GM12878 (cell line): ENCODE data around the gene DGKK. TPM values are rescaled to one million over a fixed set of nuclear protein-coding genes. Genes with fewer than 3 reads are reported as not detected.

ENCODE experiments used
- ATAC-seq: fragments of 200-7000 bp; cut with Tn5 transposase; 3 replicates; pipeline ENCODE4 v1.9.1; 2020; ENCODE audit warnings: mild to moderate bottlenecking, moderate library complexity
- BruUV-seq: library from RNA; stranded (reverse); fragments of 400-500 nt; replicated peaks from 2 replicates; lab custom pipeline; 2021; lab: Mats Ljungman, UMichigan
- CTCF ChIA-PET: fragments of 300-600 bp; sonication (Branson Sonifier 250); formaldehyde crosslinking; extraction: SDS; loops from one replicate; lab custom pipeline; 2021; ENCODE audit warnings: inconsistent platforms; lab: Yijun Ruan, JAX
- POLR2A ChIA-PET: fragments of 350-600 bp; formaldehyde crosslinking; extraction: SDS; loops from one replicate; lab custom pipeline; 2021; ENCODE audit warnings: inconsistent platforms; lab: Charles Lee
- RAD21 ChIA-PET: fragments of 300-600 bp; sonication (Branson Sonifier 250); formaldehyde crosslinking; loops from one replicate; lab custom pipeline; 2023; ENCODE audit warnings: antibody characterized with exemption; ENCODE audit not compliant: unreplicated experiment; lab: Charles Lee
- SMC1A ChIA-PET: fragments of 300-600 bp; sonication (Branson Sonifier 250); formaldehyde crosslinking; loops from one replicate; lab custom pipeline; 2023; ENCODE audit not compliant: unreplicated experiment, uncharacterized antibody; lab: Charles Lee
- DNase-seq: peaks from one replicate; pipeline ENCODE4 v3.0.0-alpha.2; 2011; ENCODE audit warnings: low read depth, low spot score
- FAIRE-seq: peaks from 3 replicates; lab custom pipeline; 2011; peaks lifted over from hg19 to GRCh38; lab: Jason Lieb, UNC
- H2AFZ ChIP-seq: 2 replicates; pipeline ENCODE4 v1.6.0; 2011; ENCODE audit warnings: low read depth, low read length, control low read depth; ENCODE audit not compliant: control insufficient read depth
- H3K27ac ChIP-seq: 2 replicates; pipeline ENCODE4 v1.5.1; 2011; ENCODE audit warnings: control low read depth; ENCODE audit not compliant: control insufficient read depth, insufficient read depth
- H3K27me3 ChIP-seq, 2 experiments: replicated peaks in 1 of 2; 2 replicates each; pipeline versions ENCODE4 v1.6.0 to v1.6.1; 2011; ENCODE audit warnings: low read length in 1 of 2; ENCODE audit not compliant: control insufficient read depth in 2 of 2, insufficient read depth in 2 of 2
- H3K36me3 ChIP-seq, 2 experiments: 2 replicates each; pipeline ENCODE4 v1.5.1; 2011; ENCODE audit warnings: low read length in 1 of 2; ENCODE audit not compliant: control insufficient read depth in 2 of 2, insufficient read depth in 2 of 2
- H3K4me1 ChIP-seq: 2 replicates; pipeline ENCODE4 v1.6.1; 2011; ENCODE audit warnings: mild to moderate bottlenecking, low read length, moderate library complexity, mixed read lengths; ENCODE audit not compliant: control insufficient read depth, insufficient read depth
- H3K4me2 ChIP-seq: 2 replicates; pipeline ENCODE4 v1.6.0; 2011; ENCODE audit warnings: control low read depth; ENCODE audit not compliant: control insufficient read depth, insufficient read depth
- H3K4me3 ChIP-seq: fragments of 200-600 bp; sonication (generic); 2 replicates; pipeline ENCODE4 v1.5.1; 2016
- H3K79me2 ChIP-seq: 2 replicates; pipeline ENCODE4 v1.6.0; 2011; ENCODE audit warnings: low read length; ENCODE audit not compliant: control insufficient read depth, insufficient read depth
- H3K9ac ChIP-seq: 2 replicates; pipeline ENCODE4 v1.8.0; 2011; ENCODE audit warnings: low read length, control low read depth, mixed read lengths; ENCODE audit not compliant: control insufficient read depth, insufficient read depth
- H3K9me3 ChIP-seq: replicated peaks from 3 replicates; pipeline ENCODE4 v1.5.1; 2011; ENCODE audit warnings: mild to moderate bottlenecking, low read length; ENCODE audit not compliant: control insufficient read depth, insufficient read depth
- H4K20me1 ChIP-seq: 2 replicates; pipeline ENCODE4 v1.6.0; 2011; ENCODE audit not compliant: control insufficient read depth, insufficient read depth
- CHD1 ChIP-seq: IDR thresholded peaks from 2 replicates; pipeline ENCODE4 v1.6.1; 2012; ENCODE audit warnings: low read depth, low read length, improper control_type of control experiment
- CREM ChIP-seq: IDR thresholded peaks from 2 replicates; pipeline ENCODE4 v1.6.1; 2014; ENCODE audit warnings: antibody characterized with exemption, low read depth
- EGR1 ChIP-seq, 2 experiments: IDR thresholded peaks; 1 replicate in 1 of 2; 2 replicates in 1 of 2; pipeline ENCODE4 v1.6.1; 2011 to 2012; ENCODE audit warnings: low read depth in 2 of 2, low read length in 2 of 2, borderline replicate concordance in 1 of 2, mild to moderate bottlenecking in 1 of 2, moderate library complexity in 1 of 2
- FOXM1 ChIP-seq: IDR thresholded peaks from 2 replicates; pipeline ENCODE4 v1.6.1; 2012; ENCODE audit warnings: low read depth, mild to moderate bottlenecking, inconsistent platforms, low read length, moderate library complexity
- SP1 ChIP-seq: IDR thresholded peaks from one replicate; pipeline ENCODE4 v1.6.1; 2011; ENCODE audit warnings: low read depth, low read length
- SPI1 ChIP-seq: IDR thresholded peaks from 2 replicates; pipeline ENCODE4 v1.6.1; 2011; ENCODE audit warnings: low read depth, mild to moderate bottlenecking, low read length, moderate library complexity, borderline replicate concordance; ENCODE audit not compliant: insufficient read depth
- STAT1 ChIP-seq: fragments of 450-650 bp; conservative IDR thresholded peaks from 2 replicates; pipeline ENCODE4 v1.6.1; 2014; ENCODE audit warnings: antibody characterized with exemption, mild to moderate bottlenecking
- SUZ12 ChIP-seq: fragments of 200-600 bp; sonication (generic); IDR thresholded peaks from one replicate; pipeline ENCODE4 v1.6.1; 2018; ENCODE audit warnings: antibody characterized with exemption, mild to moderate bottlenecking; ENCODE audit not compliant: unreplicated experiment
- ZNF207 ChIP-seq: fragments of 450-650 bp; IDR thresholded peaks from 2 replicates; pipeline ENCODE4 v1.6.1; 2014; ENCODE audit warnings: antibody characterized with exemption, mild to moderate bottlenecking, borderline replicate concordance
- ZNF384 ChIP-seq: IDR thresholded peaks from 2 replicates; pipeline ENCODE4 v1.6.1; 2012; ENCODE audit warnings: low read depth, mild to moderate bottlenecking, low read length, improper control_type of control experiment, borderline replicate concordance
- WGBS: methylation state at CpG from one replicate; pipeline ENCODE4 v1.1.6; 2016; ENCODE audit warnings: low lambda C conversion rate; ENCODE audit not compliant: insufficient replicate concordance, insufficient coverage; ENCODE audit errors: missing lambda C conversion rate; 5-methylcytosine and 5-hydroxymethylcytosine counted together
- in situ Hi-C: fragments of 300-500 bp; cut with MboI; formaldehyde crosslinking; loops from 9 replicates; pipeline ENCODE4 v1.14.3; 2018; ENCODE audit warnings: mixed read lengths
- intact Hi-C: fragments of 100-400 bp; cut with micrococcal nuclease; formaldehyde crosslinking; loops from one replicate; pipeline ENCODE4 v1.14.2; 2022; ENCODE audit not compliant: unreplicated experiment
- polyA plus RNA-seq, 11 experiments: library from polyadenylated mRNA; depleted of rRNA in 4 of 11; unstranded in 6 of 11; stranded (reverse) in 5 of 11; fragments of >200 nt; fragmentation: Nextera tagmentation in 4 of 11; fragmentation: Illumina TruSeq in 1 of 11; extraction: Ambion mirVana in 4 of 11; extraction: Trizol in 1 of 11; gene quantifications; 1 replicate in 1 of 11; 2 replicates in 10 of 11; pipeline versions ENCODE4 v1.2.1 to v1.2.3, GENCODE V29; 2011 to 2016; ENCODE audit warnings: inconsistent platforms in 2 of 11, missing spikeins in 2 of 11, low read depth in 1 of 11
- total RNA-seq, 4 experiments: library from RNA; depleted of rRNA in 3 of 4; stranded (reverse); fragments of >200 nt in 3 of 4; fragmentation: Illumina TruSeq in 1 of 4; extraction: Trizol in 1 of 4; gene quantifications; 2 replicates each; pipeline versions ENCODE4 v1.2.1 to v1.2.3, GENCODE V29; 2013 to 2021
- TF ChIP-seq, protein P1 (sequence below): IDR thresholded peaks from 2 replicates; pipeline ENCODE4 v1.6.1; 2012; ENCODE audit warnings: low read depth, low read length, improper control_type of control experiment
- TF ChIP-seq, protein P2 (sequence below): fragments of 450-650 bp; formaldehyde crosslinking; IDR thresholded peaks from 2 replicates; pipeline ENCODE4 v1.5.0; 2022; ENCODE audit warnings: mild to moderate bottlenecking, missing genetic modification characterization

The DGKK gene
- total and polyA plus RNA-seq, 10 of the 15 experiments (the other 5 are each of a cell fraction or from before 2014, with no cell fraction given) = under 0.01 to 0.03 TPM; not detected in 8

DNA sequence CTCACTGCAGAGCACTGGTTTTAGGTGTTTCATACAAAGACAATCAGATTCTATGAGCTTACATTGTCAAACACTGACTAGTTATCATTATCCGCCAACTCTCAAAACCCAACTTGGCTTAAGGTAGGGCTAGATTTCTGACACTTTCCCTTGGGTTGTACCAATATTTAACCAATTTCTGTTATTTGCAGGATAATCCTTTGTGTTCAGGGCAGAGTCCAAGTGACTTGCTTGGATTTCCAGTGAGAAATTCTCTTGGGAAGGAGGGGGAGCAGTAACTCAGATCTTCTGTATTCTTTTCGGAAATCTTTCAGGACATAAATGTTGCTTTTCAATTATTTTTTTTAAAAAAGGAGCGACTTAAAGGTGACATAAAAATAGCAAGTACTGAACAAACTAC is 23.1 kb downstream of the DGKK start:
- H3K27me3 ChIP-seq = no peaks in the 10 kb centered on the region; a peak in 1 of 4 replicates
- FAIRE-seq (no peak), ATAC-seq (no peak)
- no peaks in the 10 kb centered on the region for H3K79me2 ChIP-seq
- no peaks in the 10 kb centered on the region for H3K4me1 ChIP-seq
- BruUV-seq = no TSS peak
- no peaks in the 10 kb centered on the region for H3K36me3 ChIP-seq
- CTCF ChIA-PET = interaction anchor here (0.7 kb wide), 1 partner anchor 283 kb away, joined by 3 read pairs; no protein-coding TSS in a partner anchor
- no peak overlapping the region for H3K27ac ChIP-seq
- WGBS = 75% methylated on average over 3 of the region's 3 CpGs
- RAD21 ChIA-PET = no interaction called here
- no peaks in the 10 kb centered on the region for H3K9me3 ChIP-seq
- POLR2A ChIA-PET = no interaction called here
- H4K20me1 ChIP-seq = no peaks in the 10 kb centered on the region
- no peak overlapping the region for H2AFZ ChIP-seq
- H3K4me3 ChIP-seq = no peak overlapping the region
- SMC1A ChIA-PET = no interaction called here
- TF ChIP-seq ZNF207 (no peak), SP1 (no peak)
- TF ChIP-seq, protein P1, sequence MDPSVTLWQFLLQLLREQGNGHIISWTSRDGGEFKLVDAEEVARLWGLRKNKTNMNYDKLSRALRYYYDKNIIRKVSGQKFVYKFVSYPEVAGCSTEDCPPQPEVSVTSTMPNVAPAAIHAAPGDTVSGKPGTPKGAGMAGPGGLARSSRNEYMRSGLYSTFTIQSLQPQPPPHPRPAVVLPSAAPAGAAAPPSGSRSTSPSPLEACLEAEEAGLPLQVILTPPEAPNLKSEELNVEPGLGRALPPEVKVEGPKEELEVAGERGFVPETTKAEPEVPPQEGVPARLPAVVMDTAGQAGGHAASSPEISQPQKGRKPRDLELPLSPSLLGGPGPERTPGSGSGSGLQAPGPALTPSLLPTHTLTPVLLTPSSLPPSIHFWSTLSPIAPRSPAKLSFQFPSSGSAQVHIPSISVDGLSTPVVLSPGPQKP = no peak
- TF ChIP-seq, all 136 proteins: peak for 0
- no peak overlapping the region for H3K4me2 ChIP-seq
- no peak overlapping the region for H3K9ac ChIP-seq
- no peak for DNase-seq
- intact Hi-C loops (no loop called here), in situ Hi-C loops (no loop called here)

DNA sequence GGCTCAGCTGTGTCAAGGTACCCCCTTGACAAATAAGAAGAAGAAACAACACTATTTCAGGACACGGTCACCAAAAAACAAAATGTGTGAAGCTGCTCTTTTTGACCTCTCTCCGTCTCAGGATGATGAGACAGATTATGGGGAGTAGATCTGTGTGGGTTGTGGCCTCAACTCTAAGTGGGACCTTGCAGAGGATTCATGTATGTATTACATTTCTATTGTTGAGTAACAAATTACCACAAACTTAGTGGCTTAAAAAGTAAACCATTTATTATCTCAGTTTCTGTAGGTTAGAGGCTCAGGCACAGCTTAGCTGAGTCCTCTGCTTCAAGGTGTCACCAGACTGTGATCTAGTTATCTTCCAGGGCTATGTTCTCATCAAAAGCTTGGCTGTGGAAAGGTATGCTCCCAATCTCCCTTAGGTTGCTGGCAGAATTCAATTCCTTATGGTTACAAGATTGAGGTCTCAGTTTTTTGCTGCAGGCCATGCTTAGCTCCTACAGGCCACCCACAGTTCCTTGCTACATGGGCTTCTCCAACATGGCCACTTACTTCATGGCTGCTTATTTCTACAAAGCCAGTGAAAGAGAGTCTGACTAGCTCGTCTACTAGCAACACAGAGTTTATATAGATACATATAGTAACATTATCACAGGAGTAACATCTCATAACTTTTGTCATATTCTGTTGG is 28.1 kb downstream of the DGKK start:
- TF ChIP-seq CHD1 (no peak), SPI1 (no peak), SUZ12 (no peak), ZNF384 (no peak), FOXM1 (no peak), CREM (no peak), STAT1 (no peak), EGR1 (IDR thresholded peaks at IDR 0.05; ENCODE audit: borderline replicate concordance in 1 of 2, low read depth in 2 of 2, low read length in 2 of 2) (no peak)
- TF ChIP-seq, protein P2, sequence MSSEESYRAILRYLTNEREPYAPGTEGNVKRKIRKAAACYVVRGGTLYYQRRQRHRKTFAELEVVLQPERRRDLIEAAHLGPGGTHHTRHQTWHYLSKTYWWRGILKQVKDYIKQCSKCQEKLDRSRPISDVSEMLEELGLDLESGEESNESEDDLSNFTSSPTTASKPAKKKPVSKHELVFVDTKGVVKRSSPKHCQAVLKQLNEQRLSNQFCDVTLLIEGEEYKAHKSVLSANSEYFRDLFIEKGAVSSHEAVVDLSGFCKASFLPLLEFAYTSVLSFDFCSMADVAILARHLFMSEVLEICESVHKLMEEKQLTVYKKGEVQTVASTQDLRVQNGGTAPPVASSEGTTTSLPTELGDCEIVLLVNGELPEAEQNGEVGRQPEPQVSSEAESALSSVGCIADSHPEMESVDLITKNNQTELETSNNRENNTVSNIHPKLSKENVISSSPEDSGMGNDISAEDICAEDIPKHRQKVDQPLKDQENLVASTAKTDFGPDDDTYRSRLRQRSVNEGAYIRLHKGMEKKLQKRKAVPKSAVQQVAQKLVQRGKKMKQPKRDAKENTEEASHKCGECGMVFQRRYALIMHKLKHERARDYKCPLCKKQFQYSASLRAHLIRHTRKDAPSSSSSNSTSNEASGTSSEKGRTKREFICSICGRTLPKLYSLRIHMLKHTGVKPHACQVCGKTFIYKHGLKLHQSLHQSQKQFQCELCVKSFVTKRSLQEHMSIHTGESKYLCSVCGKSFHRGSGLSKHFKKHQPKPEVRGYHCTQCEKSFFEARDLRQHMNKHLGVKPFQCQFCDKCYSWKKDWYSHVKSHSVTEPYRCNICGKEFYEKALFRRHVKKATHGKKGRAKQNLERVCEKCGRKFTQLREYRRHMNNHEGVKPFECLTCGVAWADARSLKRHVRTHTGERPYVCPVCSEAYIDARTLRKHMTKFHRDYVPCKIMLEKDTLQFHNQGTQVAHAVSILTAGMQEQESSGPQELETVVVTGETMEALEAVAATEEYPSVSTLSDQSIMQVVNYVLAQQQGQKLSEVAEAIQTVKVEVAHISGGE (CRISPR knock-in tag) = no peak
- POLR2A ChIA-PET = no interaction called here
- Histone ChIP-seq H3K9ac (no peak overlapping the region), H4K20me1 (no peaks in the 10 kb centered on the region), H3K27ac (no peak overlapping the region), H3K4me3 (no peak overlapping the region), H2AFZ (no peak overlapping the region), H3K9me3 (no peaks in the 10 kb centered on the region), H3K27me3 (no peaks in the 10 kb centered on the region), H3K4me2 (no peak overlapping the region), H3K4me1 (no peaks in the 10 kb centered on the region), H3K79me2 (no peaks in the 10 kb centered on the region), H3K36me3 (no peaks in the 10 kb centered on the region)
- no peak for DNase-seq
- in situ Hi-C loops (no loop called here), intact Hi-C loops (no loop called here)
- ATAC-seq = no peak
- WGBS = 12% methylated on average over 3 of the region's 3 CpGs
- no TSS peak for BruUV-seq
- CTCF ChIA-PET = no interaction called here
- RAD21 ChIA-PET = no interaction called here
- FAIRE-seq = no peak
- SMC1A ChIA-PET = no interaction called here
